K562 (cell line): Measurements from ENCODE around the gene CC2D2B. TPM values are rescaled to one million over a fixed set of nuclear protein-coding genes. Genes with fewer than 3 reads are reported as not detected.

ENCODE experiments used
- ATAC-seq: fragments of 200-7000 bp; cut with Tn5 transposase; 3 replicates; pipeline ENCODE4 v1.9.1; 2020; ENCODE audit warnings: moderate library complexity
- BruUV-seq: library from RNA; stranded (reverse); fragments of 400-500 nt; replicated peaks from 2 replicates; lab custom pipeline; 2021; lab: Mats Ljungman, UMichigan
- CTCF ChIA-PET: fragments of 300-600 bp; formaldehyde crosslinking; extraction: SDS; loops from one replicate; lab custom pipeline; 2021; ENCODE audit warnings: low intra/inter-chr PET ratio; lab: Yijun Ruan, JAX
- POLR2A ChIA-PET: fragments of 300-600, 350-650 bp; sonication (Branson Sonifier 250); formaldehyde crosslinking; extraction: SDS; loops from one replicate; lab custom pipeline; 2021; ENCODE audit warnings: antibody characterized with exemption, inconsistent platforms; lab: Yijun Ruan, JAX
- DNase-seq, 4 experiments: peaks; one replicate each; pipeline versions ENCODE4 v3.0.0 to v3.0.0-alpha.2; 2011 to 2018; ENCODE audit warnings: low spot score in 3 of 4, mixed read lengths in 3 of 4; ENCODE audit errors: extremely low read depth in 1 of 4
- FAIRE-seq: peaks from 2 replicates; lab custom pipeline; 2011; peaks lifted over from hg19 to GRCh38; lab: Jason Lieb, UNC
- H2AFZ ChIP-seq: 2 replicates; pipeline ENCODE4 v1.6.0; 2011; ENCODE audit warnings: low read depth, low read length, control low read depth, inconsistent platforms
- H3K27ac ChIP-seq: fragments of 200-600 bp; 3 replicates; pipeline ENCODE4 v1.8.0; 2011; ENCODE audit warnings: low read depth, mild to moderate bottlenecking, control low read depth, inconsistent platforms, low read length, moderate library complexity, mixed read lengths; ENCODE audit errors: extremely low read depth
- H3K27me3 ChIP-seq, 2 experiments: fragments of 300-600 bp in 1 of 2; 2 replicates in 1 of 2; 3 replicates in 1 of 2; pipeline versions ENCODE4 v1.6.0 to v1.8.0; 2011; ENCODE audit warnings: inconsistent platforms in 2 of 2, low read length in 2 of 2, mild to moderate bottlenecking in 1 of 2, mixed read lengths in 1 of 2, moderate library complexity in 1 of 2; ENCODE audit not compliant: control insufficient read depth in 2 of 2, insufficient read depth in 2 of 2
- H3K36me3 ChIP-seq: fragments of 300-600 bp; 3 replicates; pipeline ENCODE4 v1.8.0; 2011; ENCODE audit warnings: mild to moderate bottlenecking, low read length, inconsistent platforms; ENCODE audit not compliant: control insufficient read depth, insufficient read depth
- H3K4me1 ChIP-seq, 2 experiments: fragments of 200-600 bp in 1 of 2; replicated peaks in 1 of 2; 2 replicates in 1 of 2; 3 replicates in 1 of 2; pipeline versions ENCODE4 v1.5.1 to v1.8.0; 2011; ENCODE audit warnings: inconsistent platforms in 2 of 2, low read length in 2 of 2, mild to moderate bottlenecking in 1 of 2, mixed read lengths in 1 of 2, moderate library complexity in 1 of 2; ENCODE audit not compliant: control insufficient read depth in 2 of 2, insufficient read depth in 2 of 2
- H3K4me2 ChIP-seq: 2 replicates; pipeline ENCODE4 v1.6.1; 2011; ENCODE audit warnings: low read length, control low read depth, inconsistent platforms, mixed read lengths; ENCODE audit not compliant: insufficient read depth
- H3K4me3 ChIP-seq: fragments of 200-600 bp; sonication (generic), shearing (Covaris generic); 2 replicates; pipeline ENCODE4 v1.5.1; 2016; ENCODE audit warnings: control low read depth, inconsistent platforms
- H3K79me2 ChIP-seq: fragments of 200-600 bp; 3 replicates; pipeline ENCODE4 v1.8.0; 2011; ENCODE audit warnings: low read length, inconsistent platforms; ENCODE audit not compliant: control insufficient read depth, insufficient read depth
- H3K9ac ChIP-seq, 2 experiments: 2 replicates each; pipeline versions ENCODE4 v1.6.0 to v1.6.1; 2011; ENCODE audit warnings: low read depth in 2 of 2, low read length in 2 of 2, control low read depth in 1 of 2, inconsistent platforms in 1 of 2, mild to moderate bottlenecking in 1 of 2, mixed read lengths in 1 of 2; ENCODE audit not compliant: insufficient read depth in 1 of 2
- H3K9me1 ChIP-seq: one replicate; pipeline ENCODE4 v1.6.0; 2011; ENCODE audit warnings: inconsistent platforms, mild to moderate bottlenecking, low read length, moderate library complexity; ENCODE audit not compliant: control insufficient read depth, insufficient read depth
- H3K9me3 ChIP-seq: replicated peaks from 2 replicates; pipeline ENCODE4 v1.5.1; 2011; ENCODE audit warnings: low read depth, low read length, inconsistent platforms; ENCODE audit not compliant: control insufficient read depth, insufficient read depth
- H4K20me1 ChIP-seq: replicated peaks from 2 replicates; pipeline ENCODE4 v1.6.1; 2011; ENCODE audit warnings: low read length, inconsistent platforms, mixed read lengths; ENCODE audit not compliant: control insufficient read depth, insufficient read depth
- NR1H2 ChIP-seq: sonication (generic); formaldehyde crosslinking; IDR thresholded peaks from 2 replicates; pipeline ENCODE4 v1.4.0; 2020; ENCODE audit warnings: mild to moderate bottlenecking, missing genetic modification reagents
- PHF8 ChIP-seq: fragments of 200-600 bp; sonication (generic); IDR thresholded peaks from 2 replicates; pipeline ENCODE4 v1.6.1; 2012; ENCODE audit warnings: mixed run types, mild to moderate bottlenecking, inconsistent platforms, low read length, moderate library complexity, borderline replicate concordance
- RAD21 ChIP-seq, 2 experiments: fragments of 250-450 bp in 1 of 2; fragments of 450-650 bp in 1 of 2; sonication (Bioruptor Pico) in 1 of 2; formaldehyde crosslinking in 1 of 2; IDR thresholded peaks in 1 of 2; conservative IDR thresholded peaks in 1 of 2; 2 replicates each; pipeline versions ENCODE4 v1.4.0 to v1.8.0; 2020 to 2022; ENCODE audit warnings: mild to moderate bottlenecking in 2 of 2, moderate library complexity in 1 of 2
- SNIP1 ChIP-seq: fragments of 450-650 bp; IDR thresholded peaks from 2 replicates; pipeline ENCODE4 v1.7.1; 2017; ENCODE audit warnings: low read depth, mild to moderate bottlenecking
- ZNF224 ChIP-seq: sonication (generic); formaldehyde crosslinking; IDR thresholded peaks from 2 replicates; pipeline ENCODE4 v1.8.0; 2022; ENCODE audit warnings: mild to moderate bottlenecking, missing genetic modification reagents
- ZNF764 ChIP-seq: fragments of 250-450 bp; sonication (Bioruptor Pico); IDR thresholded peaks from 2 replicates; pipeline ENCODE4 v1.4.0; 2020; ENCODE audit warnings: low read depth, mild to moderate bottlenecking, moderate library complexity
- WGBS: fragments of 100-300 bp; shearing (Covaris generic); methylation state at CpG from one replicate; pipeline ENCODE4 v1.1.6; 2016; ENCODE audit warnings: low coverage, mixed read lengths; ENCODE audit not compliant: insufficient coverage; ENCODE audit errors: missing lambda C conversion rate; 5-methylcytosine and 5-hydroxymethylcytosine counted together
- in situ Hi-C: fragments of 300-500 bp; cut with MboI; formaldehyde crosslinking; loops from 4 replicates; pipeline ENCODE4 v1.15.0; 2018; ENCODE audit warnings: inconsistent platforms, mixed read lengths
- intact Hi-C: fragments of 100-400 bp; cut with micrococcal nuclease; formaldehyde crosslinking; loops from 2 replicates; pipeline ENCODE4 v1.14.2; 2022
- polyA plus RNA-seq, 8 experiments: library from polyadenylated mRNA; depleted of rRNA in 4 of 8; stranded (reverse) in 5 of 8; unstranded in 3 of 8; fragments of >200 nt; fragmentation: Nextera tagmentation in 2 of 8; fragmentation: Illumina TruSeq in 1 of 8; extraction: Ambion mirVana in 2 of 8; extraction: Trizol in 1 of 8; gene quantifications; 2 replicates each; pipeline versions ENCODE4 v1.2.1 to v1.2.3, GENCODE V29; 2011 to 2014; ENCODE audit warnings: inconsistent platforms in 1 of 8, missing spikeins in 1 of 8
- total RNA-seq, 7 experiments: library from RNA; depleted of rRNA in 6 of 7; stranded (reverse); fragments of >200 nt in 6 of 7; fragmentation: Illumina TruSeq in 2 of 7; extraction: Trizol in 2 of 7; gene quantifications; 2 replicates each; pipeline versions ENCODE4 v1.2.1 to v1.2.3, GENCODE V29; 2011 to 2021; ENCODE audit warnings: low replicate concordance in 1 of 7
- TF ChIP-seq, protein P1 (sequence below): fragments of 450-650 bp; formaldehyde crosslinking; IDR thresholded peaks from 2 replicates; pipeline ENCODE4 v1.4.0; 2020; ENCODE audit warnings: mild to moderate bottlenecking, moderate library complexity
- TF ChIP-seq, protein P2 (sequence below), 2 experiments: fragments of 450-650 bp in 1 of 2; sonication (generic) in 1 of 2; formaldehyde crosslinking in 1 of 2; IDR thresholded peaks in 1 of 2; conservative IDR thresholded peaks in 1 of 2; 2 replicates each; pipeline versions ENCODE4 v1.6.1 to v1.8.1; 2016 to 2023; ENCODE audit warnings: mild to moderate bottlenecking in 2 of 2, moderate library complexity in 2 of 2, inconsistent platforms in 1 of 2, missing genetic modification reagents in 1 of 2
- TF ChIP-seq, protein P3 (sequence below), 3 experiments: IDR thresholded peaks in 2 of 3; conservative IDR thresholded peaks in 1 of 3; 2 replicates each; pipeline ENCODE4 v1.5.1; 2011 to 2012; ENCODE audit warnings: low read length in 3 of 3, mild to moderate bottlenecking in 3 of 3, control low read depth in 2 of 3, improper control_type of control experiment in 1 of 3, inconsistent platforms in 1 of 3, low read depth in 1 of 3, mixed read lengths in 1 of 3, moderate library complexity in 1 of 3; ENCODE audit not compliant: insufficient read depth in 2 of 3
- TF ChIP-seq, protein P4 (sequence below): sonication (generic); formaldehyde crosslinking; IDR thresholded peaks from 2 replicates; pipeline ENCODE4 v1.8.1; 2023; ENCODE audit warnings: mild to moderate bottlenecking, missing genetic modification reagents, moderate library complexity
- TF ChIP-seq, protein P5 (sequence below), 3 experiments: fragments of 200-800 bp in 1 of 3; sonication (Bioruptor generic) in 1 of 3; sonication (generic) in 1 of 3; formaldehyde crosslinking in 1 of 3; IDR thresholded peaks; 2 replicates each; pipeline versions ENCODE4 v1.6.1 to v1.8.0; 2016 to 2022; ENCODE audit warnings: mild to moderate bottlenecking in 2 of 3, missing compliant biosample characterization in 2 of 3, missing genetic modification characterization in 2 of 3, missing genetic modification reagents in 1 of 3

The CC2D2B gene
- total and polyA plus RNA-seq, 9 of the 15 experiments (the other 6 are each of a cell fraction or from before 2014, with no cell fraction given), result 0.10 to 0.34 (median 0.20) TPM; not detected in 5

DNA sequence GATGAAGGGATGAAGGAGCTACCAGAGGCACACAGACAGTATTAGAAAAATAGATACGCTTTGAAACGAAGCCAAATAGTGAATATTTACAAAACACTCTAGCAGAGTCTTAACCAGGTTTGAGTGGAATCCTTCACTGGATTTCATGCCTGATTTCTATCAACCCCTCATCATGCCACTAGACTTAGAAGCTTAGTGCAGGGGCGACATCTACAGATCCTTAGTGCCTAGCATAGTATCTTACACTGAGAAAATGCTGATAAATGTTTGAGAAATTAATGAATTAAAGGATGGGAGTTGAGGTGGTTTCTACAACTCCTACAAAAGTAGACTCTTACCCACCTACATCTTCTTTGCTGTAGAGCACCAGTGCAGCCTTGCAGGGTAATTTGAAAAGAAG lies 80.9 kb downstream of the CC2D2B start:
- no peak for DNase-seq
- H3K4me3 ChIP-seq, result no peak overlapping the region
- H3K4me2 ChIP-seq, result no peak overlapping the region
- no peak for TF ChIP-seq ZNF224
- TF ChIP-seq RAD21 (CRISPR knock-in tag; conservative IDR thresholded peaks at IDR 0.05 in 1 of 2, IDR thresholded peaks at IDR 0.05 in 1 of 2), result peak; percentile 30 to 43; a peak in 3 of 4 replicates
- no peak for TF ChIP-seq ZNF764 (CRISPR knock-in tag)
- TF ChIP-seq, protein P1, sequence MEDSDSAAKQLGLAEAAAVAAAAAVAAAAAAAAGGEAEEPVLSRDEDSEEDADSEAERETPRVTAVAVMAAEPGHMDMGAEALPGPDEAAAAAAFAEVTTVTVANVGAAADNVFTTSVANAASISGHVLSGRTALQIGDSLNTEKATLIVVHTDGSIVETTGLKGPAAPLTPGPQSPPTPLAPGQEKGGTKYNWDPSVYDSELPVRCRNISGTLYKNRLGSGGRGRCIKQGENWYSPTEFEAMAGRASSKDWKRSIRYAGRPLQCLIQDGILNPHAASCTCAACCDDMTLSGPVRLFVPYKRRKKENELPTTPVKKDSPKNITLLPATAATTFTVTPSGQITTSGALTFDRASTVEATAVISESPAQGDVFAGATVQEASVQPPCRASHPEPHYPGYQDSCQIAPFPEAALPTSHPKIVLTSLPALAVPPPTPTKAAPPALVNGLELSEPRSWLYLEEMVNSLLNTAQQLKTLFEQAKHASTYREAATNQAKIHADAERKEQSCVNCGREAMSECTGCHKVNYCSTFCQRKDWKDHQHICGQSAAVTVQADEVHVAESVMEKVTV (CRISPR knock-in tag), result 0 out of 2 replicates have a peak, but pooled peaks have one; percentile 13
- TF ChIP-seq, protein P2, sequence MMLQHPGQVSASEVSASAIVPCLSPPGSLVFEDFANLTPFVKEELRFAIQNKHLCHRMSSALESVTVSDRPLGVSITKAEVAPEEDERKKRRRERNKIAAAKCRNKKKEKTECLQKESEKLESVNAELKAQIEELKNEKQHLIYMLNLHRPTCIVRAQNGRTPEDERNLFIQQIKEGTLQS (IDR thresholded peaks at IDR 0.05), result no peak
- TF ChIP-seq, protein P2 (CRISPR knock-in tag; conservative IDR thresholded peaks at IDR 0.05), result no peak
- no peak for TF ChIP-seq SNIP1
- TF ChIP-seq, protein P3, sequence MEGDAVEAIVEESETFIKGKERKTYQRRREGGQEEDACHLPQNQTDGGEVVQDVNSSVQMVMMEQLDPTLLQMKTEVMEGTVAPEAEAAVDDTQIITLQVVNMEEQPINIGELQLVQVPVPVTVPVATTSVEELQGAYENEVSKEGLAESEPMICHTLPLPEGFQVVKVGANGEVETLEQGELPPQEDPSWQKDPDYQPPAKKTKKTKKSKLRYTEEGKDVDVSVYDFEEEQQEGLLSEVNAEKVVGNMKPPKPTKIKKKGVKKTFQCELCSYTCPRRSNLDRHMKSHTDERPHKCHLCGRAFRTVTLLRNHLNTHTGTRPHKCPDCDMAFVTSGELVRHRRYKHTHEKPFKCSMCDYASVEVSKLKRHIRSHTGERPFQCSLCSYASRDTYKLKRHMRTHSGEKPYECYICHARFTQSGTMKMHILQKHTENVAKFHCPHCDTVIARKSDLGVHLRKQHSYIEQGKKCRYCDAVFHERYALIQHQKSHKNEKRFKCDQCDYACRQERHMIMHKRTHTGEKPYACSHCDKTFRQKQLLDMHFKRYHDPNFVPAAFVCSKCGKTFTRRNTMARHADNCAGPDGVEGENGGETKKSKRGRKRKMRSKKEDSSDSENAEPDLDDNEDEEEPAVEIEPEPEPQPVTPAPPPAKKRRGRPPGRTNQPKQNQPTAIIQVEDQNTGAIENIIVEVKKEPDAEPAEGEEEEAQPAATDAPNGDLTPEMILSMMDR (IDR thresholded peaks at IDR 0.05 in 2 of 3, conservative IDR thresholded peaks at IDR 0.05 in 1 of 3; ENCODE audit: insufficient read depth in 2 of 3, low read depth in 1 of 3, low read length in 3 of 3), result peak in 1 of 3 experiments; percentile 26; a peak in 1 of 6 replicates
- TF ChIP-seq, protein P4, sequence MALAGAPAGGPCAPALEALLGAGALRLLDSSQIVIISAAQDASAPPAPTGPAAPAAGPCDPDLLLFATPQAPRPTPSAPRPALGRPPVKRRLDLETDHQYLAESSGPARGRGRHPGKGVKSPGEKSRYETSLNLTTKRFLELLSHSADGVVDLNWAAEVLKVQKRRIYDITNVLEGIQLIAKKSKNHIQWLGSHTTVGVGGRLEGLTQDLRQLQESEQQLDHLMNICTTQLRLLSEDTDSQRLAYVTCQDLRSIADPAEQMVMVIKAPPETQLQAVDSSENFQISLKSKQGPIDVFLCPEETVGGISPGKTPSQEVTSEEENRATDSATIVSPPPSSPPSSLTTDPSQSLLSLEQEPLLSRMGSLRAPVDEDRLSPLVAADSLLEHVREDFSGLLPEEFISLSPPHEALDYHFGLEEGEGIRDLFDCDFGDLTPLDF (CRISPR knock-in tag), result no peak
- TF ChIP-seq PHF8, result no peak
- no peak for TF ChIP-seq NR1H2 (CRISPR knock-in tag)
- TF ChIP-seq, protein P5, sequence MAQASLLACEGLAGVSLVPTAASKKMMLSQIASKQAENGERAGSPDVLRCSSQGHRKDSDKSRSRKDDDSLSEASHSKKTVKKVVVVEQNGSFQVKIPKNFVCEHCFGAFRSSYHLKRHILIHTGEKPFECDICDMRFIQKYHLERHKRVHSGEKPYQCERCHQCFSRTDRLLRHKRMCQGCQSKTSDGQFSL (CRISPR knock-in tag; IDR thresholded peaks at IDR 0.05), result no peak
- TF ChIP-seq, protein P5 (tag; IDR thresholded peaks at IDR 0.05), result no peak

More for the DNA sequence above, 80.9 kb downstream of the CC2D2B start:
- 10% methylated on average over 3 of the region's 3 CpGs for WGBS
- BruUV-seq, result no TSS peak
- H3K27me3 ChIP-seq, result peaks cover 4 to 5% of the 10 kb centered on the region in 2 experiments; a peak in 2 of 5 replicates
- no peak overlapping the region for H3K27ac ChIP-seq
- H3K9me1 ChIP-seq, result no peaks in the 10 kb centered on the region
- no peak overlapping the region for H2AFZ ChIP-seq
- CTCF ChIA-PET, result no interaction called here
- H3K9ac ChIP-seq, result no peak overlapping the region
- H3K36me3 ChIP-seq, result no peaks in the 10 kb centered on the region
- intact Hi-C loops, result no loop called here
- H3K4me1 ChIP-seq, result no peaks in the 10 kb centered on the region
- FAIRE-seq (no peak), ATAC-seq (no peak)
- H4K20me1 ChIP-seq, result no peaks in the 10 kb centered on the region
- POLR2A ChIA-PET, result interaction anchor here (0.9 to 1.0 kb wide), 2 partner anchors 14 to 25 kb away, joined by 3 to 4 read pairs; no protein-coding TSS in a partner anchor
- in situ Hi-C loops, result no loop called here
- H3K9me3 ChIP-seq, result no peaks in the 10 kb centered on the region
- no peaks in the 10 kb centered on the region for H3K79me2 ChIP-seq
